ENCODE results near the gene TEKT2. TPM values are rescaled to one million over a fixed set of nuclear protein-coding genes. Genes with fewer than 3 reads are reported as not detected.

The TEKT2 gene
- total RNA-seq, 2 donors from 2014 or later: 0.17 to 0.37 TPM

DNA sequence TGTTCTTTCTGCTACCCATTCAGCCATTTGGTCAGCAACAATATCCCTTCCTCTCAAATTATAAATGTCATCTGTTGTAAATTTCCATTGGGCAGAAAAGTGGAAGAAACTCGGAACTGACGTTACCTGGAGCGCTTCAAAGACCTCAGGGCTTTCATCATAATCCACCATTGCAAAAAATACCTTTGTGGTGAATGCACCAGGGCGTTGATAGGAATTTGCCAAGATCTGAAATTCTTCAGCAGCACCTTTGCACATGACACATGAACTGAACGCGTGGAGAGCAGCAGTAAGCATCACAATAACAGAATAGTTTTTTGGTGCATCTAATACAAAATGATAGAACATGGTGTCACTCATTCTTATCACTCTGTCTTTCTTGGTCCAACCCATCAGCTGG lies 3.1 kb upstream of the TEKT2 start:
- ATAC-seq (replicated peaks in 1 of 2) (no peak), DNase-seq (no peak)
- Mint-ChIP-seq H3K27me3 (ENCODE audit: low read depth) (peaks cover 41% of the 10 kb centered on the region), H3K4me3 (no peak overlapping the region), H3K9me3 (no peaks in the 10 kb centered on the region), H3K4me1 (ENCODE audit: low read depth) (peaks cover 5% of the 10 kb centered on the region), H3K36me3 (ENCODE audit: insufficient read depth in 2 of 2) (no peaks in the 10 kb centered on the region), H3K27ac (no peak overlapping the region)

DNA sequence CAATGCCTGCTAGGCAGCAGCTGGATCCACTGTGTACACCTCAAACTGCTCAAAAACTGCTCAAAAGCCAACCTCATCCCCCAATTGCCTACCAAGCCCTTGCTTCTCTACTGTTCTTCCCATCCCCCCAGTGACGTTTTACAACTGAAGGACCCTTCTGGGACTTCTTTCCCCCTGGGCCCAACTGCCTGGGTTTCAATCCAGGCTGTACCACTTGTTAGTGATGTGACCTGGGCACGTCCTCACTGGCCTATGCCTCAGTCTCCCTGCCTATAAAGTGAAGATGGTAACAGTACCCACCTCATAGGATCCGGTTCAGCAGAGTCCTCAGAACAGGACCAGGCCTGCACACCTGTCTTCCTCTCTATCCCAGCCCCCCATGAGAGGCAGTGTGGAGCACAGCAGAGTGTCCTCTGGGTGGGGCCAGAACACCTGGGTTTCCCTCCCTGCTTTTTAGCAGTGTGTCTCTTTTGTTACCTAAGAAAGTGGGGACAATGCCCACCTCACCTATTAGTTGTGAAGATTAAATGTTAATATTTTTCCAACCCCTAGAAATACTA lies 1.9 kb upstream of the TEKT2 start:
- H3K4me3 Mint-ChIP-seq: no peak overlapping the region

DNA sequence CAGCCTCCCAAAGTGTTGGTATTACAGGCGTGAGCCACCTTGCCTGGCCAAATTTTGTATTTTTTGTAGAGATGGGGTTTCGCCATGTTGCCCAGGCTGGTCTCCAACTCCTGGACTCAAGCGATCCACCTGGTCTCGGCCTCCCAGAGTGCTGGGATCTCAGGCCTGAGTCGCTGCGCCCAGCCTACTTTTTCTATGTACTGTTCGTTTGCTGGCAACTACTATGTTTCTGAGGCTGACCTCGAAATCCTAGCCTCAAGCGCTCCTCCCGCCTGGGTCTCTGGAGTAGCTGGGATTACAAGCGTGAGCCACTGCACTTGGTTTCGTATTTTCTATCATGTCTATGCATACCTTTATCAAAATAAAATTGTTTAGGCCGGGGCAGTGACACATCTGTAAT lies 675 bp upstream of the TEKT2 start:
- Mint-ChIP-seq H3K36me3 (ENCODE audit: insufficient read depth in 2 of 2) (no peaks in the 10 kb centered on the region), H3K27me3 (ENCODE audit: low read depth) (peaks cover 41% of the 10 kb centered on the region), H3K4me3 (peak overlapping the region in 1 of 2 donors; percentile 32), H3K27ac (no peak overlapping the region), H3K9me3 (no peaks in the 10 kb centered on the region), H3K4me1 (ENCODE audit: low read depth) (peaks cover 5% of the 10 kb centered on the region)
- no peak for ATAC-seq (replicated peaks in 1 of 2)
- DNase-seq: no peak

More for the DNA sequence above, 1.9 kb upstream of the TEKT2 start:
- Mint-ChIP-seq H3K27ac (no peak overlapping the region), H3K36me3 (ENCODE audit: insufficient read depth in 2 of 2) (no peaks in the 10 kb centered on the region), H3K9me3 (no peaks in the 10 kb centered on the region), H3K4me1 (ENCODE audit: low read depth) (peaks cover 5% of the 10 kb centered on the region), H3K27me3 (ENCODE audit: low read depth) (peaks cover 41% of the 10 kb centered on the region)
- ATAC-seq (replicated peaks in 1 of 2) (peak in 1 of 2 donors; percentile 33), DNase-seq (no peak)

DNA sequence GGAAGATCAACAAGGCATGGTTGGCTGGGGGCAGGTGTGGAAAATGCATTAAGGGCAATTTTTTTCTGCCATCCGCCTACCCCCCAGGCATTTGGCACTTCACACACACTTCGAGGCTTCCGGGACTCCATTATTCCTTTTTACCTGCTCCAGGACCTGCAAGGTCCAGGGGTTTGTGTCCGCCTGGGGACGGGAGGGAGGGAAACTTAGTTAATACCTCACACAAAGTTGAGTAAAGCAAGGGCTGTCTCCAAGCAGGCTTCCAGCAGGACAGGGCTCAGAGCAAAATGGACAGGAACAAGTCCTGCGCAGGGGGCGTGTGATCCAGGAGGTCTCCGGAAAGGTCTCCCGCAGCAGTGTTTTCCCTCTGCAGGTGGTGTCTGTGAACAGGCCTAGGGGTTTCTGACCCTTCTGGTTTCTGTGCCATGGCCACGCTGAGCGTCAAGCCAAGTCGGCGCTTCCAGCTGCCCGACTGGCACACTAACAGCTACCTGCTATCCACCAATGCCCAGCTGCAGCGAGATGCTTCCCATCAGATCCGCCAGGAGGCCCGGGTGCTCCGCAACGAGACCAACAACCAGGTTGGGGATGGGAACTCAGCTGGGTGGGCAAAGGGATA lies 712 bp downstream of the TEKT2 start:
- H3K27ac Mint-ChIP-seq: no peak overlapping the region
- H3K36me3 Mint-ChIP-seq (ENCODE audit: insufficient read depth in 2 of 2): peaks cover 0 to 6% of the 10 kb centered on the region in 2 donors
- H3K4me3 Mint-ChIP-seq: peak overlapping the region in 1 of 2 donors; percentile 63
- no peaks in the 10 kb centered on the region for H3K9me3 Mint-ChIP-seq
- H3K27me3 Mint-ChIP-seq (ENCODE audit: low read depth): peaks cover 32% of the 10 kb centered on the region
- peaks cover 5% of the 10 kb centered on the region for H3K4me1 Mint-ChIP-seq (ENCODE audit: low read depth)
- ATAC-seq (replicated peaks in 1 of 2): no peak
- no peak for DNase-seq

DNA sequence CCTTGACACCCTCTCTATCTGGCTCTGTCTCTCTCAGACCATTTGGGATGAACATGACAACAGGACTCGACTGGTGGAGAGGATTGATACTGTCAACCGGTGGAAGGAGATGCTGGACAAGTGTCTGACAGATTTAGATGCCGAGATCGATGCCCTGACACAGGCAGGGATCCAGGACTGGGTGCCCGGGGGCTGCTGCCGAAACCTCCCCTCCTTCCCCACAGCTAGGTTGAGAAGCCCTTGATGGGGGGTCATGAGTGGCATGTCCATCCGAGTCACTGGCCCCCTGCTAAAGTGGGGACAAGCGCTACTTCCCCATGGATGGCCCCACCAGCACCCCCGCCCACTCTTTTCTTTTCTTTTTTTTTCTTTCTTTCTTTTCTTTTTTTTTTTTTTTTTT lies 1.2 kb downstream of the TEKT2 start:
- no peaks in the 10 kb centered on the region for H3K9me3 Mint-ChIP-seq
- H3K27me3 Mint-ChIP-seq (ENCODE audit: low read depth): peaks cover 29% of the 10 kb centered on the region
- H3K4me1 Mint-ChIP-seq (ENCODE audit: low read depth): peaks cover 11% of the 10 kb centered on the region
- no peak overlapping the region for H3K27ac Mint-ChIP-seq
- DNase-seq (no peak), ATAC-seq (replicated peaks in 1 of 2) (no peak)
- H3K4me3 Mint-ChIP-seq: no peak overlapping the region
- peaks cover 0 to 7% of the 10 kb centered on the region in 2 donors for H3K36me3 Mint-ChIP-seq (ENCODE audit: insufficient read depth in 2 of 2)

DNA sequence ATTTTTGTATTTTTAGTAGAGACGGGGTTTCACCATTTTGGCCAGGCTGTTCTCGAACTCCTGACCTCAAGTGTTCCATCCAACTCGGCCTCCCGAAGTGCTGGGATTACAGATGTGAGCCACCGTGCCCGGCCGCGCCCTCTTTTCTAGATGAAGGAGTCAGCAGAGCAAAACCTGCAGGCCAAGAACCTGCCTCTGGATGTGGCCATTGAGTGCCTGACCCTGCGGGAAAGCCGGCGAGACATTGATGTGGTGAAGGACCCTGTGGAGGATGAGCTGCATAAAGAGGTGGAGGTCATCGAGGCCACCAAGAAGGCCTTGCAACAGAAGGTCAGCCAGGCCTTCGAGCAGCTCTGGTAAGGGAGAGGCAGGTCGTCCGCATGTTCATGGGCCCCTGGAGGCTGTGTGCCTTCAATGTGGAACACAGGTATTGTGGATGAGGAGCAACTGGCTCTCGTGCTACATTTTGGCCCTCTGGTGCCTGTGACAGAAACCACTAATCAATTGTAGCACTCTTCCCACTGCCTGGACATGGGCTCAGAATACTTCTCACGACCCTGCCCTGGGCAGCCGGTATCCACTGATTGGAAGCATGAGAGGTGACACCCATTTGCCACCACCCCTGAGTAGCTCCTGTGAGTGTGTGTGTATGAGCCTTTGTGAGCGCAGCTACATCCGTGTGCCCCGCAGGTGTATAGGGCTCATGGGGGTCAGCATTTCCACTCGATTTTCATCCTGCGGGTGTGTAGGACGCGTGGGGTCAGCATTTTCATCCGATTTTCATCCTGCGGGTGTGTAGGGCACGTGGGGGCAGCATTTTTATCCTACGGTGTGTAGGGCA lies 2.0 kb downstream of the TEKT2 start:
- Mint-ChIP-seq H3K36me3 (ENCODE audit: insufficient read depth in 2 of 2) (peaks cover 0 to 7% of the 10 kb centered on the region in 2 donors), H3K27me3 (ENCODE audit: low read depth) (peaks cover 22% of the 10 kb centered on the region), H3K27ac (no peak overlapping the region), H3K9me3 (no peaks in the 10 kb centered on the region), H3K4me1 (ENCODE audit: low read depth) (peaks cover 15% of the 10 kb centered on the region), H3K4me3 (no peak overlapping the region)
- ATAC-seq (replicated peaks in 1 of 2): no peak
- DNase-seq: no peak

DNA sequence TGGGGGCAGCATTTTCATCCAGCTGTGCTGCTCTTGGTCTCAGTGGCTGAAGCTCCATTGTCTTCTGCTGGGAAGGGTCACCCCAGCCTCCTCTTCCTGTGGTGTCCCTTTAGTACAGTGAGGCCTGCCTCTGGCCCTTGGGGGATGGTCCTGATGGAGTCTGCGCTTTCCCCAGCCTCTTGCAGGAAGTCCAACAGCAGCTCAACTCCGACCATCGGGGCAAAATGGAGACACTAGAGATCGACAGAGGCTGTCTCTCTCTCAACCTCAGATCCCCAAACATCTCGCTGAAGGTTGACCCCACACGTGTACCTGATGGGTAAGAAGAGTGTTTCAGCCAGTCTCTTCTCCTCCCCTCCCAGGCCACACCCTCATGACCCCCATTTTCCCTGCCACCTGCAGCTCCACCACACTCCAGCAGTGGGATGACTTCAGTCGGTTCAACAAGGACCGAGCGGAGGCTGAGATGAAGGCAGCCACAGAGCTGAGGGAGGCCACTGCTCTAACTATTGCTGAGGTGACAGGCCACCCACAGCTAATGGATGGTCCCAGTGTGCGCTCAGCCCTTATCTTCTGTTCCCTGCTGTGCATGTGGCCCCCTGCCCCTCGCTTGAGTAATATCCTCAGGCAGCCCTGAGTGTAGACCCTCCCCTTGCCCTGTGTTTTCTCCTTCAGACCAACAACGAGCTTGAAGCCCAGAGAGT lies 2.8 kb downstream of the TEKT2 start:
- Mint-ChIP-seq H3K4me1 (ENCODE audit: low read depth) (peaks cover 15% of the 10 kb centered on the region), H3K27me3 (ENCODE audit: low read depth) (peaks cover 19% of the 10 kb centered on the region), H3K27ac (no peak overlapping the region), H3K4me3 (peak overlapping the region; percentile 31 to 57), H3K9me3 (no peaks in the 10 kb centered on the region), H3K36me3 (ENCODE audit: insufficient read depth in 2 of 2) (peaks cover 2 to 7% of the 10 kb centered on the region in 2 donors)
- ATAC-seq (replicated peaks in 1 of 2) (no peak), DNase-seq (no peak)

DNA sequence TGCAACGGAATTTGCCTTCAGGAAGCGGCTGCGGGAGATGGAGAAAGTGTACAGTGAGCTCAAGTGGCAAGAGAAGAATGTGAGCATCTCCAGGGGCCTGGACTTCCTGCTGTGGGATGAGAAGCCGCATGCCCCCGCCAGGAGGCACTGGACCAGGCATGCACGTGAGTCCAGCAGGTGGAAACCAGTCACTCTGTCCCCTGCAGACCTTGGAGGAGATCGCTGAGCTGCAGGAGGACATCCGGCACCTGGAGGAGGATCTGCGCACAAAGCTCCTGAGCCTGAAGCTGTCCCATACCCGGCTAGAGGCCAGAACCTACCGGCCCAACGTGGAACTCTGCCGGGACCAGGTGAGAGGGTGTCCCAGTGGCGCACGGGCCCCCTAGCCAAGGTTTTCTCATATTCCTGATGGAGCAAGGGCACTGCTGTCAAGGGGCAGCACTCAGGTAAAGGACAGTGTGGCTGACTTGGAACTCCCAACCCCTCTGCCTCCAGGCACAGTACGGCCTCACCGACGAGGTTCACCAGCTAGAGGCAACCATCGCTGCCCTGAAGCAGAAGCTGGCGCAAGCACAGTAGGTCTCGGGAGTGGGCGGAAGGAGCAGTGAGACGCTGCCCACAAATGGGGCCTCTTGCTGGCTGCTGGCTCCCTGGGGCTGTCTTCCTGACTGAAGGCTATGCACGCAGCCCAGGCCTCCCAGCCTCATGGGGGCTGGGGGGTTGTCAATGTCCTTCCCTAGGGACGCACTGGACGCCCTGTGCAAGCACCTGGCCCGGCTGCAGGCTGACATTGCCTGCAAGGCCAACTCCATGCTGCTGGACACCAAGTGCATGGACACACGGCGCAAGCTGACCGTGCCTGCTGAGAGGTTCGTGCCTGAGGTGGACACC lies 3.6 kb downstream of the TEKT2 start:
- ATAC-seq (replicated peaks in 1 of 2) (no peak), DNase-seq (no peak)
- Mint-ChIP-seq H3K27me3 (ENCODE audit: low read depth) (peaks cover 11% of the 10 kb centered on the region), H3K36me3 (ENCODE audit: insufficient read depth in 2 of 2) (peaks cover 5 to 7% of the 10 kb centered on the region in 2 donors), H3K27ac (no peak overlapping the region), H3K4me1 (ENCODE audit: low read depth) (peaks cover 15% of the 10 kb centered on the region), H3K9me3 (no peaks in the 10 kb centered on the region), H3K4me3 (peak overlapping the region; percentile 31 to 92)

DNA sequence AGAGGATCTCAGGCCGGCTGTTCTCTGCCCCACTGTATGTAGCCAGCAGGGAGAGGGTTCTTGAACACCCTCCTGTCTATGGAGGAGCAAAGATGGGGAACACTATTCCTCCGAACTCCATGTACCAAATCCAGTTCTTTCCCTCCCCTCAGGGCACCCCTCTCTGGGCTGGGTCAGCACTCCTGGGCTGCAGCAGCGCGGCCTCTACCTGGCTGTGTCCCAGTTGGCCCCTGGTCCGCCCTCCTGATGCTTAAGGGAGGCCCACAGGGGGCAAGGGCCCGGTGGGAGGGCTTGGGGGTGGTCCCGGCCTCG lies 4.3 kb downstream of the TEKT2 start:
- Mint-ChIP-seq H3K4me1 (ENCODE audit: low read depth) (peaks cover 15% of the 10 kb centered on the region), H3K36me3 (ENCODE audit: insufficient read depth in 2 of 2) (peaks cover 6 to 7% of the 10 kb centered on the region in 2 donors), H3K9me3 (no peaks in the 10 kb centered on the region), H3K4me3 (peak overlapping the region; percentile 82 to 92), H3K27me3 (ENCODE audit: low read depth) (peaks cover 8% of the 10 kb centered on the region), H3K27ac (no peak overlapping the region)
- DNase-seq: no peak
- peak; percentile 36 to 46 for ATAC-seq (replicated peaks in 1 of 2)

DNA sequence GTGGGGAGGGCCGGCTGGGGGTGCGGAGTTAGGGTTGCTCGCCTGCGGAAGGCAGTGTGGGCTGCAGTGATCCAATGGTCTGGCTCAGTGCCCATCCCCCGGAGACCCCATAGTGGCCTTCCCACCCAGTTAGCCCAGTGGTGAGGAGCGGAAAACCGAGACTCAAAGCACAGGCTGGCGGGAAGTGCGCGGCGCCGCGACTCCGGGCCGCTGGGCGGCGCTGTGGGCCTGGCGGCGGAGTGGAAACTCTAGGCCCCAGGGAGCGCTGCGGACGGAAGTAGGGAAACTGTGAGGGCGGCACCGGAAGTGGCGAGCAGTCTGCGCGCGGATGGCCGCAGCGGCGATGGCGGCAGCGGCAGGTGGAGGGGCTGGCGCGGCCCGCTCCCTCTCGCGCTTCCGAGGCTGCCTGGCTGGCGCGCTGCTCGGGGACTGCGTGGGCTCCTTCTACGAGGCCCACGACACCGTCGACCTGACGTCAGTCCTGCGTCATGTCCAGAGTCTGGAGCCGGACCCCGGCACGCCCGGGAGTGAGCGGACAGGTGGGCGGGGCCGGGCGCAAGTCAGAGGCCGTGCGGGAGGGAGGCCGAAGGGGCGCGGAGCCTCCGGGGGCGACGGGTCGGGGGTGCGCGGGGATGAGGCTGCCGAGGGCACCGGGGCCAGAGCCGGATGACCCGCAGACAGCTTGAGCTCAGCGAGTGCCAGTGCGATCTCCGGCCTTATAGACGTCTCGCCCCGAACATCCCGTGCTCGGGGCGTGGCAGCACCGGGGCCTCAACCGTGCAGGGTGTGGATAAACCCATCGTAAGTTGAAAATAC lies 4.9 kb downstream of the TEKT2 start, which contains the start of gene ADPRS:
Gene ADPRS (plus strand): TSS at position 316 of the 816 bp plus-strand sequence. CDS start 13 bp downstream, at position 329.
- Mint-ChIP-seq H3K27me3 (ENCODE audit: low read depth) (peaks cover 8% of the 10 kb centered on the region), H3K27ac (peak within 1 kb of the TSS; percentile 69), H3K4me1 (ENCODE audit: low read depth) (peaks cover 15% of the 10 kb centered on the region), H3K4me3 (peak within 1 kb of the TSS; percentile 82 to 92), H3K36me3 (ENCODE audit: insufficient read depth in 2 of 2) (peaks cover 6 to 7% of the 10 kb centered on the region in 2 donors), H3K9me3 (no peaks in the 10 kb centered on the region)
- peak; percentile 93 to 94 for DNase-seq
- peak; percentile 90 to 92 for ATAC-seq (replicated peaks in 1 of 2)

DNA sequence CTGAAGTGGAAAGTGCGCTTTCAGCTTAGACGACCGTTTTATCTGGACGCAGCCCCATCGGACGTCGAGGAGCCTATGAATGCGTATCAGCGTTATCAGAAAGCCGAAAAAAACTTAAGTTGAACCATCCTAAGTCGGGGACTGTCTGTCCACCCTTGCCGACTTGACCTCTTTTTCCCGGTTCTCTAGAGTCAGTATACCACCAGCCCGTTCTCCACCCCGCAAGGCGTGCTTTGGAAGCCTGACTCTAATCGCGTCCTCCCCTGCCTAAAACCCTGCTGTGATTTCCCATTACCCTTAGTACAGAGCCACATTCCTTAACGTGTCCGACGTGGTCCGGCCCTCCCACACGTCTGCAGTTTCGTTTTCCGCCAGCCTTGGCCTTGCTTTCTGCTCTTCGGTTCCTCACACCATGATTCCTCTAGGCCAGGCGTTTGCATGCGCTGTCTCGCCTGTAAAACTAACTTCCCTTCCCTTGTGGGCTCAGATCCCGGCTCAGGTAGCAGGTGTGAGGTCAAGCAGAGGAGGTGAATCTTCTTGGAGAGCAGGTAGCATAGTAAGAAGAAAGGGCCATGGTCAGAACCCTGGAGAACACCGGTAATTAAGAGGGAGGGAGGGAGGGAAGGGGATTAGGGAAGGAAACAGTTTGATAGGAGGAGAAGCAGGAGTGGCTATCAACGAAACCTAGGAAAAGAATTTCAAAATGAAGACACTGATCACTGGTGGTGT lies 5.7 kb downstream of the TEKT2 start:
- ATAC-seq (replicated peaks in 1 of 2): no peak
- H3K36me3 Mint-ChIP-seq (ENCODE audit: insufficient read depth in 2 of 2): peaks cover 6 to 7% of the 10 kb centered on the region in 2 donors
- DNase-seq: no peak
- H3K4me3 Mint-ChIP-seq: peak overlapping the region; percentile 82 to 92
- H3K9me3 Mint-ChIP-seq: no peaks in the 10 kb centered on the region
- peaks cover 12% of the 10 kb centered on the region for H3K4me1 Mint-ChIP-seq (ENCODE audit: low read depth)
- H3K27me3 Mint-ChIP-seq (ENCODE audit: low read depth): peaks cover 7% of the 10 kb centered on the region
- H3K27ac Mint-ChIP-seq: peak overlapping the region; percentile 69
